NCI-H446 treated with DMSO at 0.1 percent for 48 hours (cell line): ENCODE data around the gene COBL.

Source experiments
- DNase-seq: peaks from one replicate; lab custom pipeline; 2025; lab: John Stamatoyannopoulos, UW

COBL gene

GRCh38 chr7:51020944-51021343, 295.7 kb downstream of the COBL start:
- DNase-seq = no peak

GRCh38 chr7:51019891-51020870, 296.4 kb downstream of the COBL start:
- DNase-seq = no peak

DNA sequence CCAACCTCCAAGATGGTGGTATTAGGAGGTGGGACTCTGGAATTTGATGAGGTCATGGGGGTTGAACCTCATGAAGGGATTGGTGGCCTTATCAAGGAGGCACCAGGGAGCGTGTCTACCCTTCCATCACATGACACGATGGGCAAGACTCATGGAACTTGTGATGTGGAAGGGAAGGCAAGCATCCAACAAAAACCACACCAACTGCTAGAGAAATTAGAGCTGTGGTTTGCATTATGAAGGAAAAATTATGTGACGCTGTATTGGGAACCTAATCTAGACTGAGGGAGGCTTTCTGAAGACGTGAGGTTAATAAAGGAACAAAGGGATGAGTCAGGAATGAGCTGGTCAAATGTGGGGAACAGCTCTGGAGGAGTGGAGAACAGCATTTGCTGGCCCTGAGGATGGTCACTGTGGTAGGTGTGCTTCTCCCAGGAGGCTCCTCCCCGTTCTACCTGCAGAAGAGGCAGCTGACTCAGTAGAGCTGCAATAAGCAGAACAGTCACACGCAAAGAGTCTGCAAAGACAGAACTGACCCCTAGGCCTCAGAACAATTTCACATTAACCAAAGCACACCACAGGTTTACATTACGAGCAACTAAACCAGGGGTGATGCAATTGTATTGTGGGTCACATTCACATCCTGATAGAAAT, 297.3 kb downstream of the COBL start:
- no peak for DNase-seq

- no peak for DNase-seq
Observed at GRCh38 chr7:51017576-51018535, 298.8 kb downstream of the COBL start.

DNA sequence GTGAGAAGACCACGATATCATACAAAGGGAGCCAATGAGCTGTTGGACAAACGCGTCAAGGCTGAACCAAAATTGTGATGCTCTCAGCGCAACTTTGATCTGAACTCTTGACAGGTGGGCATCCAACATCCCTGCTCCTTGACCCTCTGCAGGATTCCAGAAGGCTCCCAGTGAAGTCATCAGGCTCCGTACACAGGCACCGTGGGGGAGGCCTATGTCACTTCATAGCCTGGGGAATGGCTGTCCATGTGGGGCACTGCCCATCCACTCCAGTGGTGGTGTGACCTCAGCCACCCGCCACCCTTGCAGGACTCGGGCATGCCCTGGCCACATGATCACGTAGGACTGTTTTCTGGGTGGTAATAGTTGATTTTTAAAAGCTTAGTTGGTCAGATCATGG, 300.1 kb downstream of the COBL start:
- no peak for DNase-seq

- DNase-seq = no peak
Observed at GRCh38 chr7:51015581-51015980, 301.0 kb downstream of the COBL start.

DNA sequence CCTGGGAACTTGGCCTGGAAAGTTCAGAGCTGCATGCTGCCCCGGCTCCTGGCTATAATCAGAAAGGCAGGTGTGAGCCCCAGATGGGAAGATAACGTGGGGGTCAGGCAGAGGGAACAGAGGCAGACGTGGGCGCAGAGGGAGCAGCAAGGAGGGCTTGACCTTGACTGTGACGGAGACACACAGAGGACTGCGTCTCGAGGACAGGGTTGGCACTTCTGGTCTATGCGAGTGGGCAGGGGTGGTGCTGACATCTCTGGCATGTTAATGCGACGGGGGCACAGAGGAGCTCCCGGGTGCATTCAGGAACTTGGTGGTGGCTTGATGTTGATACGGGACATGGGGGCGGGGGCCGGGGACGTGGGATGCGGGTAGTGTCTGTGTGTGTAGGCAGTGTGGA, 301.8 kb downstream of the COBL start:
- DNase-seq = no peak

- DNase-seq = no peak
Observed at GRCh38 chr7:51013861-51014511, 302.6 kb downstream of the COBL start.

- no peak for DNase-seq
Observed at GRCh38 chr7:51013218-51013786, 303.3 kb downstream of the COBL start.

- no peak for DNase-seq
Observed at GRCh38 chr7:51012569-51013217, 303.9 kb downstream of the COBL start.

DNA sequence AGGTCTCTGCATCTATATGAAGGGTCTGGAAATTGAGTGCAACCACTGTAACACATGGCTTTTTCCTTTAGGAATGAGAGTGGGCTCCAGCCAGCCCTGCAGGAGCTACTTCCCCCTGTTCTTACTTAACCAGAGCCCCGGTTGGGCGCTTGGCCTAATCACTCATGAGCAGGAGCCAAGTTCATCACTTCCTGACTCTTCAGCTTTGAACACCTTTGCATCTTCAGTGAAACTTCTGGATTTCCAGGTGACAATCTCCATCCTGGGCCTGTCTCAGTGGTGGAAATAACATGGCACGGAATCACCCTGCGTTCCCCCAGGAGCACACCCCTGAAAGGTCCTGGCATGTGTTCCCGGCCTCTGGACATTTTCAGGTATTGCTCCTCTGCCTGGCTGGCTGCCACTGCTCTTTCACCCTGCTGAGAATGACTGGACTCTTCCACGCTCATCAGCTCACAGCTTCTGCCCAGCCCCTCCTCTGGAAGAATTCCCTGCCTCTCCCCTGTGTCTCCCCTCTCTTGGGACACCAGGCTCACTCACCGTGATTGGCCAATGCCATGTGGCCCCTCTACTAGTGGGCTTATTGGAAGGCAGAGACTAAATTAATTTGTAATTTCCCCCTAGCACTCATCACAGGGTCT, 304.8 kb downstream of the COBL start:
- DNase-seq = no peak

DNA sequence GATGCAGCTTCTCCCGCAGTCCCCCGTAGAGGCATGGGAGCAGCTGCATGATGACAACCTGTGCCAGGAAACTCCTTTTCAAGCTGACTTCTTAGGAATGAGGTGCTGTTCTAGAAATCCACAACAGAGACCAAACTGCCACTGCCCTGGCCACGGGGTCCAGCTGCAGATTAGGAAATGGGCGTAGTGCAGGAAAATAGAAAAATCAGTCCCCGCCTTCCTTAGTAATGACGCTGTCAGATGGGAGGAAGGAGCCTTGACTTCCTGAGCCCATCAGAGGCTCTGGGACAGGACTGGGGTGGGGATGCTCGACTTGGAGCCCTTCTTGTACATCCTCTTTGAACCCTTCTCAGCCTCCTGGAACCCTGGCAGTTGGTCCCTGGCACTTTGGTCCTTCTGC, 306.1 kb downstream of the COBL start:
- DNase-seq = no peak

DNA sequence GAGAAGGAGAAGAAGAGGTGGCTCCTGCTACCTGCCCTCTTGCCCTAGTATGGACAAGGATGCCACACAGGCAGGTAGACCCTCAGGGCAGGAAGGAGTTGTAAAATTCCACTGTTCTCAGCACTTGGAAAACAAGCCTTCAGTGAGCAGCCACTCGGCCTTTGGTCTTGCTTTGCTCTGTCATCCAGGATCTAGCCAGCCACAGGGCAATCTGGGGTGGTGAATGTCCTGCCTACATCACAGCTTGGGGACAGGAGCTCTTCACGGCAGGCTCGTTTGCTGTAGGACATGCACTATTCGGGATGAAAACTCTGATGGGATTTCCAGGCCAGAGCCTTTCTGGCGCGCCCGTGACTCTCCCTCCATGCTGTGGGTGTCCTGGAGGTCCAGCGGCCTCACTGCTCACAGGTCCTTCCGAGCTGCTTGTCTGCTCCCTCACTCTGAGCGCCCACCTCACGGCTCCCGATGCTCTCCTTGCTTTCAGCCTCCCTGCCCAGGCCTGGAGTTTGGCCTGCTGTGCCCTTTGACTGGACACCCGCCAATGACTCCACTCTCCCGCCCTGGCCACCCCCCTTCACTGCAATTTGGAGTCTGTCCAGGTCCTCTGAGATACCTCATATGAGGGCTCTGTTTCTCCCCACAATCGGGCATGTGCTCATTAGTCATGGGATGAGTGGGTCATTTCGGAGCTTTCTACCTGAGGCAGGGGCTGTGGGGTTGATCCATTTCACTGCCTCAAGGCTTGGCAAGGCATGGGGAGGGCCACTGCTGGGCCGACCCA, 306.7 kb downstream of the COBL start:
- DNase-seq = no peak

DNA sequence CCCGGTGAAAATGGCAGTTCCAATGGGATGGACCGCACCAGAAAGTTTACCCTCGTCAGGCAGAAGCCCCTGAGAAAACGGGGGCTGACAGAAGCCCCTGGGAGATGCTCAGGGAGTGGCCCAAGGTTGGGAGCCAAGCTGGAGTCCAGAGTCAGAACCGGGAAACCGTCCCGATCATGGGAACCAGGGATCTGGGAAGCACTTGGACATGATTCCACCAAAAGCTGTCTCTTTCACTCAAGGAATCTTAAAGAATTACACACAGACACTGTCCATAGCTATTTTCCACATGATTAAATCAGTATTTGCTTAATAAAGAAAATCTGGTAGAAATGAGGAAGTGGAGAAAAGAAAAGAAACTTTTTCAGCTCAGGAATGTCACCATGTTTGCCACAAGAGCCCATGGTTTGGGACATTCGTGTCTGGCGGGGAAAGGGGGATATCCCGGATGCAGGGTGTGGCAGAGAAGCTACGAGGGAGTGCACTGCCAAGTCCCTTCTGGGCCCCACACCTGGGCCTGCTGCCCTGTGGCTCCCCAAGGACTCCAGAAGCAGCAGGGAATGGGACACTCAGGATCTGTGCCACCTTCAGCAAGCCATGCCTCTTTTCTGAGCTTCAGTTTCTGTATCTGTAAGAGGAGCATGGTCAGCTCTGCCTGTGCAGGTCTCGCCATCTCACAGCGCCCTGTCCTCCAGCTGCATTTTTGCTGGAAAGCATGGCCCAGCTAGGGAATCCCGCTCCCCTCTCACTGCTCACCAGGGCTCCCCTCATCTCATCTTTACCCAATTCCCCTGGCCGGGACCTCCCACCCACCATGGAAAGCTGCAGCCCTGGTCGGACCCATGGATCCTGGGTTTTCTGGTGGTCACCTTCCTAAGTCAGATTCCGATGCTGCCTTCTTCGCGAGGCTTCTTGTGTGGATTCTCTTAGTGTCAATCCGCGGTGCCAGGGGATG, 308.8 kb downstream of the COBL start:
- no peak for DNase-seq

DNA sequence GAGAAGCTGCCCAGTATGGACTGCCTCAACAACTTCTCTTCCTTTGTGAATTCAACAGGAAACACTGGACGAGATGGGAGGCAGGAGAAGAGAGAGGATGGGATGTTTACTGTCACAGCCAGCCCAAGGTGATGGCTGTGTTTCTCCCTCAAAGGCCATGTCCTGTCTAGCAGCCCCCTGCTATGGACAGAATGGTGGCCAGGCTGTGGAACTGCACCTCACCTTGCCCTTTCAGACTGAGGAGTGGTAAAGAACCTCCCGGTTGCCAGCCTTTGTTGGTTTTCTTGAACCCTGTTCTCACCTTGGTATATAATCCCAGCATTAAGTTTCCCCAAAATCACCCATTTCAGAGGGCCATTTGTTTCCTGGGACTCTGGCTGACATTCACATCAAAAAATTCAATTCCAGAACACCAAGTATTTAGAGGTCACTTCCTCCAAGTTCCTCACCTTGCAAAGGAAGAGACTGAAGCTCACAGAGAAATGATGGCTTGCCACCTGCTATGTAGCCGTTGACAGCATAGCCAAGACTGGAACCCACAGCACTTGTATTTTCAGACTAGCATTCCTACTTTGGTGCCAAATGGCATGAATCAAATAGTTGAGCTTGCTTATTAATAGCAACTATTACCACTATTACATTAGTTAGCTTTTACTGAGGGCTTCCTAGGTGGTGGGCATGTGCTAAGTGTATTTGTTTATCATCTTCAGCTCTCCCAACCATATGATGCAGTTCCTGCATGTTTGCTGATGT, 309.9 kb downstream of the COBL start:
- DNase-seq = no peak

DNA sequence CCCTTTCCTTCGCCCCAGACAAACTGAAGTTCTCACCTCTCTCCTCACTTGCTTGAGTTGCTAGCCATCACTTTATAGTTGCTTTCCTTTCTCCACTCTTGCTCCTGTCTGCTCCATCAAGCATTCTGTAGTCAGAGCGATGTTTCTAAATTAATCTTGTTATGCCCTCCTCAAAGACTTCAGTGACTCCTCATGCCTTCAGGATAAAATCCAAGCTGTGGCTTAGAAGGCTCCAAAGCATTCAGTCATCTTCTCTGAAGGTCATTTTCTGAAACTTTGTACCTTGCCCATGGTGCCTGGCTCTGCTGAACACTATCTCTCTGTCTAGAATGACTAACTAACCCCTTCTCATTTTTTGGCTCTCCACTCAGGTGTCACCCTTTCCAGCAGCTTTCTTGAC, 311.5 kb downstream of the COBL start:
- no peak for DNase-seq

GRCh38 chr7:51000956-51001355, 315.7 kb downstream of the COBL start:
- DNase-seq = no peak
